Measurements from ENCODE around the gene FBXO15.

FBXO15 gene

GRCh38 chr18:74065366-74065765, 82.3 kb downstream of the FBXO15 start:
- Histone ChIP-seq H3K9me3 (ENCODE audit: control insufficient read depth, low read length) (no peaks in the 10 kb centered on the region), H3K4me3 (ENCODE audit: insufficient read depth, low read depth, low read length, poor library complexity, severe bottlenecking) (no peak overlapping the region), H3K27me3 (replicated peaks; ENCODE audit: control insufficient read depth, insufficient read depth, low read length, poor library complexity, severe bottlenecking) (no peaks in the 10 kb centered on the region), H3K4me1 (ENCODE audit: control insufficient read depth, insufficient read depth, low read length, poor library complexity, severe bottlenecking) (no peaks in the 10 kb centered on the region), H3K36me3 (ENCODE audit: control insufficient read depth, insufficient read depth, low read length) (no peaks in the 10 kb centered on the region), H3K27ac (ENCODE audit: insufficient read depth, low read length, poor library complexity, severe bottlenecking) (no peak overlapping the region)
- no peak for DNase-seq

GRCh38 chr18:74064510-74064909, 83.1 kb downstream of the FBXO15 start:
- H3K9me3 ChIP-seq (ENCODE audit: control insufficient read depth, low read length): no peaks in the 10 kb centered on the region
- H3K27me3 ChIP-seq (replicated peaks; ENCODE audit: control insufficient read depth, insufficient read depth, low read length, poor library complexity, severe bottlenecking): no peaks in the 10 kb centered on the region
- no peak overlapping the region for H3K27ac ChIP-seq (ENCODE audit: insufficient read depth, low read length, poor library complexity, severe bottlenecking)
- DNase-seq: no peak
- H3K36me3 ChIP-seq (ENCODE audit: control insufficient read depth, insufficient read depth, low read length): no peaks in the 10 kb centered on the region
- H3K4me3 ChIP-seq (ENCODE audit: insufficient read depth, low read depth, low read length, poor library complexity, severe bottlenecking): no peak overlapping the region
- no peaks in the 10 kb centered on the region for H3K4me1 ChIP-seq (ENCODE audit: control insufficient read depth, insufficient read depth, low read length, poor library complexity, severe bottlenecking)

- no peak for DNase-seq
- no peak overlapping the region for H3K27ac ChIP-seq (ENCODE audit: insufficient read depth, low read length, poor library complexity, severe bottlenecking)
Observed at GRCh38 chr18:74063557-74063956, 84.1 kb downstream of the FBXO15 start.

GRCh38 chr18:74063023-74063422, 84.6 kb downstream of the FBXO15 start:
- Histone ChIP-seq H3K4me1 (ENCODE audit: control insufficient read depth, insufficient read depth, low read length, poor library complexity, severe bottlenecking) (no peaks in the 10 kb centered on the region), H3K27me3 (replicated peaks; ENCODE audit: control insufficient read depth, insufficient read depth, low read length, poor library complexity, severe bottlenecking) (no peaks in the 10 kb centered on the region), H3K27ac (ENCODE audit: insufficient read depth, low read length, poor library complexity, severe bottlenecking) (no peak overlapping the region), H3K9me3 (ENCODE audit: control insufficient read depth, low read length) (no peaks in the 10 kb centered on the region), H3K4me3 (ENCODE audit: insufficient read depth, low read depth, low read length, poor library complexity, severe bottlenecking) (no peak overlapping the region), H3K36me3 (ENCODE audit: control insufficient read depth, insufficient read depth, low read length) (no peaks in the 10 kb centered on the region)
- no peak for DNase-seq

More at GRCh38 chr18:74063557-74063956, 84.1 kb downstream of the FBXO15 start:
- Histone ChIP-seq H3K9me3 (ENCODE audit: control insufficient read depth, low read length) (no peaks in the 10 kb centered on the region), H3K4me1 (ENCODE audit: control insufficient read depth, insufficient read depth, low read length, poor library complexity, severe bottlenecking) (no peaks in the 10 kb centered on the region), H3K4me3 (ENCODE audit: insufficient read depth, low read depth, low read length, poor library complexity, severe bottlenecking) (no peak overlapping the region), H3K27me3 (replicated peaks; ENCODE audit: control insufficient read depth, insufficient read depth, low read length, poor library complexity, severe bottlenecking) (no peaks in the 10 kb centered on the region), H3K36me3 (ENCODE audit: control insufficient read depth, insufficient read depth, low read length) (no peaks in the 10 kb centered on the region)

GRCh38 chr18:74062037-74062436, 85.6 kb downstream of the FBXO15 start:
- Histone ChIP-seq H3K9me3 (ENCODE audit: control insufficient read depth, low read length) (no peaks in the 10 kb centered on the region), H3K27ac (ENCODE audit: insufficient read depth, low read length, poor library complexity, severe bottlenecking) (no peak overlapping the region), H3K4me3 (ENCODE audit: insufficient read depth, low read depth, low read length, poor library complexity, severe bottlenecking) (no peak overlapping the region), H3K36me3 (ENCODE audit: control insufficient read depth, insufficient read depth, low read length) (no peaks in the 10 kb centered on the region), H3K4me1 (ENCODE audit: control insufficient read depth, insufficient read depth, low read length, poor library complexity, severe bottlenecking) (no peaks in the 10 kb centered on the region), H3K27me3 (replicated peaks; ENCODE audit: control insufficient read depth, insufficient read depth, low read length, poor library complexity, severe bottlenecking) (no peaks in the 10 kb centered on the region)
- no peak for DNase-seq

GRCh38 chr18:74060579-74060978, 87.1 kb downstream of the FBXO15 start:
- no peak for DNase-seq
- H3K27ac ChIP-seq (ENCODE audit: insufficient read depth, low read length, poor library complexity, severe bottlenecking): no peak overlapping the region
- H3K4me3 ChIP-seq (ENCODE audit: insufficient read depth, low read depth, low read length, poor library complexity, severe bottlenecking): no peak overlapping the region

GRCh38 chr18:74050807-74051206, 96.8 kb downstream of the FBXO15 start:
- no peaks in the 10 kb centered on the region for H3K9me3 ChIP-seq (ENCODE audit: control insufficient read depth, low read length)
- no peak overlapping the region for H3K27ac ChIP-seq (ENCODE audit: insufficient read depth, low read length, poor library complexity, severe bottlenecking)
- H3K36me3 ChIP-seq (ENCODE audit: control insufficient read depth, insufficient read depth, low read length): no peaks in the 10 kb centered on the region
- no peaks in the 10 kb centered on the region for H3K27me3 ChIP-seq (replicated peaks; ENCODE audit: control insufficient read depth, insufficient read depth, low read length, poor library complexity, severe bottlenecking)
- H3K4me3 ChIP-seq (ENCODE audit: insufficient read depth, low read depth, low read length, poor library complexity, severe bottlenecking): no peak overlapping the region
- DNase-seq: no peak
- no peaks in the 10 kb centered on the region for H3K4me1 ChIP-seq (ENCODE audit: control insufficient read depth, insufficient read depth, low read length, poor library complexity, severe bottlenecking)

More at GRCh38 chr18:74060579-74060978, 87.1 kb downstream of the FBXO15 start:
- no peaks in the 10 kb centered on the region for H3K36me3 ChIP-seq (ENCODE audit: control insufficient read depth, insufficient read depth, low read length)
- H3K9me3 ChIP-seq (ENCODE audit: control insufficient read depth, low read length): no peaks in the 10 kb centered on the region
- H3K4me1 ChIP-seq (ENCODE audit: control insufficient read depth, insufficient read depth, low read length, poor library complexity, severe bottlenecking): no peaks in the 10 kb centered on the region
- H3K27me3 ChIP-seq (replicated peaks; ENCODE audit: control insufficient read depth, insufficient read depth, low read length, poor library complexity, severe bottlenecking): no peaks in the 10 kb centered on the region

- Histone ChIP-seq H3K4me3 (ENCODE audit: insufficient read depth, low read depth, low read length, poor library complexity, severe bottlenecking) (no peak overlapping the region), H3K36me3 (ENCODE audit: control insufficient read depth, insufficient read depth, low read length) (no peaks in the 10 kb centered on the region), H3K4me1 (ENCODE audit: control insufficient read depth, insufficient read depth, low read length, poor library complexity, severe bottlenecking) (no peaks in the 10 kb centered on the region), H3K27ac (ENCODE audit: insufficient read depth, low read length, poor library complexity, severe bottlenecking) (no peak overlapping the region), H3K9me3 (ENCODE audit: control insufficient read depth, low read length) (no peaks in the 10 kb centered on the region), H3K27me3 (replicated peaks; ENCODE audit: control insufficient read depth, insufficient read depth, low read length, poor library complexity, severe bottlenecking) (no peaks in the 10 kb centered on the region)
- DNase-seq: peak in 2 of 3 donors; percentile 8 to 16
Observed at GRCh38 chr18:74040459-74041332, 106.9 kb downstream of the FBXO15 start.

GRCh38 chr18:74040008-74040407, 107.6 kb downstream of the FBXO15 start:
- Histone ChIP-seq H3K9me3 (ENCODE audit: control insufficient read depth, low read length) (no peaks in the 10 kb centered on the region), H3K4me3 (ENCODE audit: insufficient read depth, low read depth, low read length, poor library complexity, severe bottlenecking) (no peak overlapping the region), H3K27ac (ENCODE audit: insufficient read depth, low read length, poor library complexity, severe bottlenecking) (no peak overlapping the region), H3K36me3 (ENCODE audit: control insufficient read depth, insufficient read depth, low read length) (no peaks in the 10 kb centered on the region), H3K27me3 (replicated peaks; ENCODE audit: control insufficient read depth, insufficient read depth, low read length, poor library complexity, severe bottlenecking) (no peaks in the 10 kb centered on the region), H3K4me1 (ENCODE audit: control insufficient read depth, insufficient read depth, low read length, poor library complexity, severe bottlenecking) (no peaks in the 10 kb centered on the region)
- DNase-seq: no peak

GRCh38 chr18:74029161-74029560, 118.5 kb downstream of the FBXO15 start:
- Histone ChIP-seq H3K4me1 (ENCODE audit: control insufficient read depth, insufficient read depth, low read length, poor library complexity, severe bottlenecking) (no peaks in the 10 kb centered on the region), H3K27ac (ENCODE audit: insufficient read depth, low read length, poor library complexity, severe bottlenecking) (no peak overlapping the region), H3K9me3 (ENCODE audit: control insufficient read depth, low read length) (no peaks in the 10 kb centered on the region), H3K27me3 (replicated peaks; ENCODE audit: control insufficient read depth, insufficient read depth, low read length, poor library complexity, severe bottlenecking) (no peaks in the 10 kb centered on the region), H3K4me3 (ENCODE audit: insufficient read depth, low read depth, low read length, poor library complexity, severe bottlenecking) (no peak overlapping the region), H3K36me3 (ENCODE audit: control insufficient read depth, insufficient read depth, low read length) (no peaks in the 10 kb centered on the region)
- DNase-seq: no peak

All from effector memory CD4-positive, alpha-beta T cell (primary cell).